T-helper 1 cell treated with Interleukin-12 subunit alpha and Interleukin-12 subunit beta and Interleukin-4 antibody, amounts not matched to agents 30 ng/mL and 1 ng/mL, for 36 hours (primary cell): ENCODE measurements around the gene NEB. TPM values are rescaled to one million over a fixed set of nuclear protein-coding genes. Genes with fewer than 3 reads are reported as not detected.
"Not testable (repeated sequence)": the region's sequence is repeated elsewhere in the genome, so short reads cannot be mapped to it uniquely, and the experiment has no call there.

Experiments
- intact Hi-C: fragments of 100-400 bp; cut with micrococcal nuclease; formaldehyde crosslinking; loops from one replicate; pipeline ENCODE4 v1.15.1; 2024
- total RNA-seq: library from RNA; stranded (reverse); gene quantifications from 2 replicates; pipeline ENCODE4 v1.2.3, GENCODE V29; 2022

NEB gene
- total RNA-seq, 1 donor from 2014 or later: 0.42 TPM

- intact Hi-C loops: no loop called here
Measured at GRCh38 chr2:151758744-151759143, 24.5 kb upstream of the NEB start.

DNA sequence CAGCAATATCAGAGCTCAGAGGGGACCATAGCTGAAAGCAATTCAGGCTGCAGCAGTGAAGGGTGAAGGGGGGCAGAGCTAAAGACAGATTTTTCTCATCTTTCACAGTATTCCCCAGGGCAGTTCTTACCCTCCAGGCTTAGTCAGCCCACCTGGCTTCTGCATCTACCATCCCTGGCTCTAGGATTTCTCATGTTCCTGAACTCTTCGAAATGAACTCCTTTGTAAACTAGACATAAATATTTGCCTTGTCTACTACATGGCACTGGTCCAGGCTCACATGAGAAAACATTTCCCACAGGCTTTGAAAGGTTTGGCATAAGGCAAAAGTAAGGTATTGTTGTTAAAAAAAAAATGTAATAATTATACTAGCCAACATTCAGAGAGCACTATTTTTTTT, 23.6 kb upstream of the NEB start:
- intact Hi-C loops: no loop called here

- intact Hi-C loops: no loop called here
Measured at GRCh38 chr2:151756820-151757219, 22.5 kb upstream of the NEB start.

GRCh38 chr2:151754253-151754897, 20.1 kb upstream of the NEB start:
- intact Hi-C loops: no loop called here

- intact Hi-C loops: no loop called here
Measured at GRCh38 chr2:151753540-151753939, 19.3 kb upstream of the NEB start.

DNA sequence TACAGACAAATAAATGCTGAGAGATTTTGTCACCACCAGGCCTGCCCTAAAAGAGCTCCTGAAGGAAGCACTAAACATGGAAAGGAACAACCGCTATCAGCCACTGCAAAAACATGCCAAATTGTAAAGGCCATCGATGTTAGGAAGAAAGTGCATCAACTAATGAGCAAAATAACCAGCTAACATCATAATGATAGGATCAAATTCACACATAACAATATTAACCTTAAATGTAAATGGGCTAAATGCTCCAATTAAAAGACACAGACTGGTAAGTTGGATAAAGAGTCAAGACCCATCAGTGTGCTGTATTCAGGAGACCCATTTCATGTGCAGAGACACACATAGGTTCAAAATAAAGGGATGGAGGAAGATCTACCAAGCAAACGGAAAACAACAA, 11.0 kb upstream of the NEB start:
- intact Hi-C loops: not testable (repeated sequence)

GRCh38 chr2:151730262-151730975, 3.9 kb downstream of the NEB start:
- intact Hi-C loops: no loop called here

GRCh38 chr2:151729837-151730236, 4.4 kb downstream of the NEB start:
- intact Hi-C loops: no loop called here

- intact Hi-C loops: no loop called here
Measured at GRCh38 chr2:151729415-151729811, 4.9 kb downstream of the NEB start.

DNA sequence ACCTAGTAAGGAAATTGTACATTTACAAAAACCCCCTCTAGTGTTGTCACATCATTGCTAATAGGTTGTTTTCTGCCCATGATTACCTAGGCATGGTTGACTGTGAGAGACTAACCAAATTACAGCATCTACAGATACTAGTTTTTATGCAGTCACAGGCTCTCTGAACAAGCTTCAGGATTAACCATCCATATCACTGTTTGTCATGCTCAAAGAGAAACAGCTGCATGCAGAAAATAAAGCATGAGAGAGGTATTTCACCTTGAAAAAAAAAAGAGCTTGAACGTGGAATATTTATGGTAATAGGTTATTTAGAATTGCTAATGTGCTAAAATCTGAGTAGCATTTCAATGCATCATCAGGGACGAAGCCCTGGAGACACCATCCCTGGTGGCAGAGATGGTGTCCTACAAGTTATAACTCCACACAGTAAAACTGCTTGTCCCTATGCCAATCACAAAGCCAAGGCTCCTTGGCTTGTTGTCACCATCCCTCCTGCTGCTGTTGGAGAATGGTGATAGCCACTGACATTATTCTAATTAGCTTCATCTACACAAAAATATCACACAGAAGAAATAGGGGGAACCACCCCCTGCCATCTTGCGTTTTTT, 5.4 kb downstream of the NEB start:
- intact Hi-C loops: no loop called here

DNA sequence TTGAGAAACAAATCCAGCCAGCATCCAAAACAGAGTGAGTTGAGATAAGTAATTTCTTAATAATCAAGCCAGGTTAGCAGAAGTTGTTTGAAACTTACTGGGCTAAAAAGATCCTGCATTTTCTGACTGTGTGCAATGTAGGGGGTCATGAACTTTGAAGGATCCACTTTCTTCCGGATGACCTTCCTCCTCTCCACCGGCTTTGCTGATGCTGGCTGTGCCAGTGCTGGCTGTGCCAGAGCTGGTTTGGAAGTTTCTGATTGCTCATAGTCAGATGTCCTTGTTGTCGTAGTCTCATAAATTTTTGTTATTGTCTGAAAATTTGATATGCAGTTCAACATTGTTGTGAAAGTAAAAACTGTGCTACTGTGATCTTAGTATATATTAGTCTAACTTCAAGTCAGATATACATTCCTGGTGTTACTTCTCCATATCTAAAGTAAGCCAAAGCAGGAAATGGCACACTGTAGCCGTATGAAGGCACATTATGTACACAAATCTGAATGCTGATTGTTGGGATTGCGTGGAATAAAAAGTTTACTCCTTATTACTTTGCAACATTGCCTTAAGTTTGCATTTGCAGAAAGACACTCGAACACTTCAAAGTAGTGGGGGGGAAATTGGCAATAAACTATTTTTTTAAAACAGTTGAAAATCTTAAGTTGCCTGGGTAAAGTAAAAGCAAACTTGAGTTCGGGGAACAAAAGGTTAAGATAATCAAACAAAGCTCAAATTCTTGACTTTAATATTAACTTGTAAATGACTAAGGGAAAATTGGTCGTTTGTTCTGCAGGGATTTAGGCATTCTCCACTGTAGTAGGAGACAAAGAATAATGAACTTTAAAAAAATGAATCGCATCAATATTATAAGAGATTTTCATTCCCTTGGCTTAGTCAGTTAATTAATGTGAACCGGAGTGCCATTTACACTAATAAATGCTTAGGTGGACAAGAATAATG, 6.4 kb downstream of the NEB start:
- intact Hi-C loops: no loop called here

- intact Hi-C loops: no loop called here
Measured at GRCh38 chr2:151721161-151721560, 13.1 kb downstream of the NEB start.

DNA sequence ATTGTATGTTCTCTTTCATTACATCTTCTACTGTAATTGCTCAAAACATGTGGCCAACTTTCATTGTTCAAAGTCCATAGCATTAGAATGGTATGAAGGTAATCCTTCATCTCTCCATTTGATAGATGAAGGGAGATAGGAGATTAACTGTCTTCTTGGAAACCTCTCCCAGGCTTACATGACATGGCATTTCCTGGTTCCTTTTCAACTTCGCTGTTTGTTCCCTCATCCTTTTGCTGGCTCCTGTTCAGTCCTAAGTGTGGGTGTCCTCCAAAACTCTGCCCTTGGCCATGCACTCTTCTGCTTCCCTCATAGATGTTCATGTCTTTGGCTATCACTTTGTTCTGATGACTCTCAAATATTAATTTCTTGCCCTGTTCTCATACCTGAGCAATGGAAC, 13.8 kb downstream of the NEB start:
- intact Hi-C loops: no loop called here

GRCh38 chr2:151718796-151719195, 15.5 kb downstream of the NEB start:
- intact Hi-C loops: no loop called here

DNA sequence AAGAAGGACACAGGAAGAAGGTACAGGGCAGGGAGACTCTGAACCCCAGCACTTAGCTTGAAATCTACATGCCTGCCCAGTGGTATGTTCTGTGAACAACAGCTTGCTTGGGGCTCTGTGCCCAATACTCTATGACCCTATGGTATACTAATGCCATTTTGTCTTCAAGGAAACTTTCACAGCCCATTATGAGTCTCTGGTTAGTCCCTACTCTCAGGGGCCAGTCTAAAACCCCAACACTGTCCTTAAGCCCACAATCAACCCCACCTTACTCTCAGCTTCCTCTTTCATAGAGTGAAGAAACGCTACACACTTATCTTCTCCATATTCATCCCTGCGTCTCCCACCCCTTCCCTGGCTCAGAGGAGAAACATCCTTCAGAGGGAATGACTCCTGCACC, 16.0 kb downstream of the NEB start:
- intact Hi-C loops: no loop called here

DNA sequence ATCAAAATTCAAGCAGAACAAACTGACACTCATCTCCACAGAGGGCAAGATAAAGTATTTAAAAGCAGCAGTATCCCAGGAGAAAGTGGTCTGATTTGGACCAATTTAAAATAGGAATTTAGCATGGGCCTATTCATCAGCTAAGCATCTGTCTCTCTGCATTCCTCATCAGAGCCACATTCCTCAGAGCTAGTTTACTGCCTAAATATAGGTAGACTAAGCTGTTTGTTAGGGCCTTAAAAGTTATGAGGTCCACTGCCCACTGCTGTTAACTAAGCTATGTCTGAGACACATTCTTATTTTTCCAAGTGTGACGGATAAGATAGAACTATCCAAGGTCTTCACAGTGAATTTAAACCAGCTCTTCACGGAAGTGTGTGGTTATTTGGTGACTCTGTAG, 17.6 kb downstream of the NEB start:
- intact Hi-C loops: no loop called here

- intact Hi-C loops: no loop called here
Measured at GRCh38 chr2:151713291-151713903, 20.9 kb downstream of the NEB start.

- intact Hi-C loops: no loop called here
Measured at GRCh38 chr2:151711025-151711424, 23.3 kb downstream of the NEB start.

DNA sequence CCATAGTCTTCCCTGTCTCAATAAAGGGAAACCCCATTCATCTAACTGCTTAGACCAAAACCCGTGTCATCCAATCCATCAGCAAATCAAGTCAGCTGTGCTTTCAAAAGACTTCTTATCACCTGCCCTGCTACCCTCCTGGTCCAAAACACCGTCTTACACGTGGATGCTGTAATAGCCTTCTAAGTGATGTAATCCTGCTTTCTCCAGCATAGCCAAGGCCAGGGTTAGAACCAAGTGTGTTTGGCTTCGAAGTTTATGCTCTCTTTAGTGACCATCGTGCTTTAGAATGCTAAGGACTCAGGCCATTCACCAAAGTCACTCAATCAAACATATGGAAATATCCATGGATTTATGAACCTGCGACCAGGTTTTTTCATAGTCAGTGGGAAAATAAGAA, 25.5 kb downstream of the NEB start:
- intact Hi-C loops: no loop called here

DNA sequence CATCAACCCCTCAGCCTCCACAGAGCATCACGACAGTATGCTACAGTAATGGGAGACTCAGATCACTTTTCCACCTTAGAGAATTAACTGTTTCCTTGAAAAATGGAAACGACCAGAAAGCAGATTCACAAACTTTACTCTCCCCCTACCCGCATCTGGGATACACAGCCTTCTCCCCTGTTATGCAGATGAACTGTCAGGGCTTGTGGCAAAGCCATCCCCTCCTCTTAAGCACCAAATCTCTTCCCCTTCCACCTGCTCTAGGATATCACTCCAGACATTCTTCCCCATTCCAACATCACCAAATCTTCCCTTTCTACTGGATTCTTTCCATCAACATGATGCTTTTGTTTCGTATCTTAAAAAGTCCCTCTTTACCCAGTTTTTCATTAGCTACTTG, 26.4 kb downstream of the NEB start:
- intact Hi-C loops: no loop called here

DNA sequence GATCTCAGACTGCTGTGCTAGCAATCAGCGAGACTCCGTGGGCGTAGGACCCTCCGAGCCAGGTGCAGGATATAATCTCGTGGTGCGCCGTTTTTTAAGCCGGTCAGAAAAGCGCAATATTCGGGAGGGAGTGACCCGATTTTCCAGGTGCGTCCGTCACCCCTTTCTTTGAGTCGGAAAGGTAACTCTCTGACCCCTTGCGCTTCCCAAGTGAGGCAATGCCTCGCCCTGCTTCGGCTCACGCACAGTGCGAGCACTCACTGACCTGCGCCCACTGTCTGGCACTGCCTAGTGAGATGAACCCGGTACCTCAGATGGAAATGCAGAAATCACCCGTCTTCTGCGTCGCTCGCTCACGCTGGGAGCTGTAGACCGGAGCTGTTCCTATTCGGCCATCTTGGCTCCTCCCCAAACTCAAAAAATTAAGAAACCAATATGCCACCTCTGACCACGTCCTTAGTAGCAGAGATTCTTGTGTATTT, 29.8 kb downstream of the NEB start:
- intact Hi-C loops: not testable (repeated sequence)
